DMS 273 (cell line): ENCODE data around the gene ASAP2.
A peak's percentile ranks its signal among the peaks of the same experiment; 100 is the strongest.

Experiments
- DNase-seq: peaks from one replicate; lab custom pipeline; 2025; ENCODE audit not compliant: unreplicated experiment; lab: John Stamatoyannopoulos, UW

ASAP2 gene

GRCh38 chr2:9315280-9315847 lies 108.8 kb downstream of the ASAP2 start:
- DNase-seq: no peak

- DNase-seq: no peak
These were observed 110.9 kb downstream of the ASAP2 start for GRCh38 chr2:9317559-9317958.

- DNase-seq: peak; percentile 22
These were observed 112.1 kb downstream of the ASAP2 start for GRCh38 chr2:9318461-9319337.

- DNase-seq: no peak
These were observed 112.7 kb downstream of the ASAP2 start for GRCh38 chr2:9319338-9319715.

GRCh38 chr2:9322576-9322975 lies 116.0 kb downstream of the ASAP2 start:
- no peak for DNase-seq

GRCh38 chr2:9325428-9325827 lies 118.8 kb downstream of the ASAP2 start:
- no peak for DNase-seq

GRCh38 chr2:9326975-9327374 lies 120.4 kb downstream of the ASAP2 start:
- no peak for DNase-seq

GRCh38 chr2:9327873-9328352 lies 121.3 kb downstream of the ASAP2 start:
- DNase-seq: no peak

- no peak for DNase-seq
These were observed 122.3 kb downstream of the ASAP2 start for GRCh38 chr2:9328931-9329330.

- DNase-seq: no peak
These were observed 122.9 kb downstream of the ASAP2 start for GRCh38 chr2:9329497-9329896.

GRCh38 chr2:9330612-9331270 lies 124.1 kb downstream of the ASAP2 start:
- no peak for DNase-seq

GRCh38 chr2:9331704-9332103 lies 125.1 kb downstream of the ASAP2 start:
- DNase-seq: no peak

GRCh38 chr2:9332136-9332852 lies 125.7 kb downstream of the ASAP2 start:
- no peak for DNase-seq

- no peak for DNase-seq
These were observed 126.2 kb downstream of the ASAP2 start for GRCh38 chr2:9332853-9333245.

- DNase-seq: peak; percentile 85
These were observed 127.1 kb downstream of the ASAP2 start for GRCh38 chr2:9333591-9334171.

- no peak for DNase-seq
These were observed 128.1 kb downstream of the ASAP2 start for GRCh38 chr2:9334761-9335160.

GRCh38 chr2:9335322-9335832 lies 128.8 kb downstream of the ASAP2 start:
- DNase-seq: peak; percentile 29

- DNase-seq: peak; percentile 95
These were observed 129.6 kb downstream of the ASAP2 start for GRCh38 chr2:9336241-9336575.

GRCh38 chr2:9336576-9337314 lies 130.1 kb downstream of the ASAP2 start:
- peak; percentile 99 for DNase-seq

GRCh38 chr2:9337901-9338300 lies 131.3 kb downstream of the ASAP2 start:
- no peak for DNase-seq
